Measurements from ENCODE around the gene CRACR2A. TPM values are rescaled to one million over a fixed set of nuclear protein-coding genes. Genes with fewer than 3 reads are reported as not detected.

The CRACR2A gene
- total and polyA plus RNA-seq, 10 of the 15 experiments (the other 5 are each of a cell fraction or from before 2014, with no cell fraction given) = 2.1 to 18.0 (median 13.2) TPM

DNA sequence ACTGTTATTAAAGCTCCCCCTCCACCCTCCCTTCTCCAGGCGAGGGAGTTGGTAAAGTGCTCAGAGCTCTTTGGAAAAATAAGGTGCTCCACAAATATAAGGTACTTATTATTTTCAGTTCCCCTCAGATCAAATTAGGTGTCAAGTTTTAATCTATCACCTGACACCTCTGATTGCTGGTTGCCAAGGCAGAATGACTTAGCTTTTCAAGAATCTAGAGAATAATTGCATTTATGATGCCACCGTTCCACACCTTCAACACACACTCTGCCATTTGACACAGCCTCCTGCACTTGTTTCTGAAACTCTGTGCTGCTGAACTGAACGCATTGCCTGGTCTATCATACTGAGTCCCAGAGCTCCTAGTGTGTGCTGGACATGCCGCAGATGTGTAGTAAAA lies 128.6 kb downstream of the CRACR2A start:
- Histone ChIP-seq H3K4me3 (no peak overlapping the region), H3K27ac (ENCODE audit: control insufficient read depth, insufficient read depth) (no peak overlapping the region), H4K20me1 (ENCODE audit: control insufficient read depth, insufficient read depth) (no peaks in the 10 kb centered on the region), H3K79me2 (ENCODE audit: control insufficient read depth, insufficient read depth, low read length) (no peaks in the 10 kb centered on the region), H3K4me1 (ENCODE audit: control insufficient read depth, insufficient read depth, low read length) (peaks cover 11% of the 10 kb centered on the region), H3K36me3 (ENCODE audit: control insufficient read depth in 2 of 2, insufficient read depth in 2 of 2, low read length in 1 of 2) (no peaks in the 10 kb centered on the region; a peak in 1 of 4 replicates), H3K27me3 (replicated peaks in 1 of 2; ENCODE audit: control insufficient read depth in 2 of 2, insufficient read depth in 2 of 2, low read length in 1 of 2) (no peaks in the 10 kb centered on the region), H3K9me3 (replicated peaks; ENCODE audit: control insufficient read depth, insufficient read depth, low read length) (no peaks in the 10 kb centered on the region), H3K4me2 (ENCODE audit: control insufficient read depth, insufficient read depth) (no peak overlapping the region), H2AFZ (ENCODE audit: control insufficient read depth, low read depth, low read length) (no peak overlapping the region), H3K9ac (ENCODE audit: control insufficient read depth, insufficient read depth, low read length) (no peak overlapping the region)
- ChIA-PET CTCF (no interaction called here), POLR2A (no interaction called here), RAD21 (ENCODE audit: unreplicated experiment) (no interaction called here), SMC1A (ENCODE audit: uncharacterized antibody, unreplicated experiment) (no interaction called here)
- no peak for DNase-seq (ENCODE audit: low read depth, low spot score)
- in situ Hi-C loops (cut with MboI) (no loop called here), intact Hi-C loops (cut with micrococcal nuclease; ENCODE audit: unreplicated experiment) (no loop called here)
- no peak for ATAC-seq
- 99% methylated on average over 4 of the region's 4 CpGs for WGBS (ENCODE audit: insufficient coverage, insufficient replicate concordance, low lambda C conversion rate, missing lambda C conversion rate)
- no peak for TF ChIP-seq PKNOX1 (IDR thresholded peaks at IDR 0.05)
- TF ChIP-seq MTA2 (IDR thresholded peaks at IDR 0.05; ENCODE audit: low read depth) = no peak
- no peak for TF ChIP-seq EGR1 (IDR thresholded peaks at IDR 0.05; ENCODE audit: borderline replicate concordance in 1 of 2, low read depth in 2 of 2, low read length in 2 of 2)
- TF ChIP-seq ETV6 (conservative IDR thresholded peaks at IDR 0.05 in 1 of 2, IDR thresholded peaks at IDR 0.05 in 1 of 2; ENCODE audit: borderline replicate concordance in 1 of 2, low read depth in 1 of 2) = no peak
- TF ChIP-seq HCFC1 (IDR thresholded peaks at IDR 0.05; ENCODE audit: low read length) = no peak
- TF ChIP-seq TCF12 (IDR thresholded peaks at IDR 0.05; ENCODE audit: low read depth, low read length) = no peak
- no peak for TF ChIP-seq SRF (IDR thresholded peaks at IDR 0.05; ENCODE audit: low read depth in 2 of 2, low read length in 2 of 2)
- no peak for TF ChIP-seq TAF1 (IDR thresholded peaks at IDR 0.05; ENCODE audit: borderline replicate concordance, low read depth, low read length)
- TF ChIP-seq MYC (IDR thresholded peaks at IDR 0.05; ENCODE audit: insufficient read depth, insufficient read length, insufficient replicate concordance, low read length, severe bottlenecking) = no peak
- TF ChIP-seq ZBED1 (IDR thresholded peaks at IDR 0.05; ENCODE audit: borderline replicate concordance) = no peak
- TF ChIP-seq RBBP5 (conservative IDR thresholded peaks at IDR 0.05) = no peak
- no peak for TF ChIP-seq WRNIP1 (IDR thresholded peaks at IDR 0.05; ENCODE audit: borderline replicate concordance, low read depth, low read length)
- TF ChIP-seq USF2 (IDR thresholded peaks at IDR 0.05; ENCODE audit: borderline replicate concordance, low read depth, low read length) = no peak
- no peak for TF ChIP-seq BHLHE40 (IDR thresholded peaks at IDR 0.05; ENCODE audit: borderline replicate concordance in 1 of 2, low read depth in 2 of 2, low read length in 1 of 2)
- no peak for FAIRE-seq
- BruUV-seq (replicated peaks) = no TSS peak

All from GM12878 (cell line).